ENCODE measurements around the gene DNM1. TPM values are rescaled to one million over a fixed set of nuclear protein-coding genes. Genes with fewer than 3 reads are reported as not detected.
"Not testable (repeated sequence)": the region's sequence is repeated elsewhere in the genome, so short reads cannot be mapped to it uniquely, and the experiment has no call there.

Gene DNM1
- total and polyA plus RNA-seq, 5 experiments from 2014 or later: 0.08 to 1.5 (median 0.67) TPM; not detected in 1

- no peak overlapping the region for H3K27ac Mint-ChIP-seq
- ATAC-seq (no peak), DNase-seq (no peak)
- peaks cover 10 to 11% (median 10%) of the 10 kb centered on the region in 4 donors for H3K4me1 Mint-ChIP-seq
- no peaks in the 10 kb centered on the region for H3K9me3 Mint-ChIP-seq
- H3K27me3 Mint-ChIP-seq: peaks cover 0 to 3% (median 0%) of the 10 kb centered on the region in 5 donors
- POLR2A ChIA-PET: no interaction called here
- H3K36me3 Mint-ChIP-seq: no peaks in the 10 kb centered on the region
- no peak overlapping the region for H3K4me3 Mint-ChIP-seq
Measured at GRCh38 chr9:128222880-128223670, 19.9 kb downstream of the DNM1 start.

GRCh38 chr9:128224877-128225276 is 21.7 kb downstream of the DNM1 start:
- Mint-ChIP-seq H3K36me3 (no peaks in the 10 kb centered on the region), H3K9me3 (no peaks in the 10 kb centered on the region), H3K4me3 (no peak overlapping the region), H3K27me3 (peaks cover 0 to 3% (median 0%) of the 10 kb centered on the region in 5 donors), H3K4me1 (no peaks in the 10 kb centered on the region), H3K27ac (peak overlapping the region in 1 of 10 donors; percentile 32)
- DNase-seq (no peak), ATAC-seq (no peak)
- POLR2A ChIA-PET: no interaction called here

- Mint-ChIP-seq H3K4me3 (no peak overlapping the region), H3K27ac (peak overlapping the region in 1 of 10 donors; percentile 76), H3K9me3 (no peaks in the 10 kb centered on the region), H3K36me3 (no peaks in the 10 kb centered on the region), H3K4me1 (no peaks in the 10 kb centered on the region), H3K27me3 (peaks cover 0 to 3% (median 0%) of the 10 kb centered on the region in 5 donors)
- ATAC-seq: no peak
- no peak for DNase-seq
- POLR2A ChIA-PET: no interaction called here
Measured at GRCh38 chr9:128225770-128226411, 22.7 kb downstream of the DNM1 start.

- POLR2A ChIA-PET: no interaction called here
- H3K36me3 Mint-ChIP-seq: no peaks in the 10 kb centered on the region
- H3K27me3 Mint-ChIP-seq: peaks cover 0 to 3% (median 0%) of the 10 kb centered on the region in 5 donors
- H3K27ac Mint-ChIP-seq: peak overlapping the region in 2 of 10 donors; percentile 34 to 76
- no peak overlapping the region for H3K4me3 Mint-ChIP-seq
- DNase-seq (no peak), ATAC-seq (no peak)
- H3K9me3 Mint-ChIP-seq: no peaks in the 10 kb centered on the region
- H3K4me1 Mint-ChIP-seq: no peaks in the 10 kb centered on the region
Measured at GRCh38 chr9:128226412-128226801, 23.2 kb downstream of the DNM1 start.

GRCh38 chr9:128230897-128231296 is 27.7 kb downstream of the DNM1 start:
- not testable (repeated sequence) for ATAC-seq, H3K4me3 Mint-ChIP-seq, H3K36me3 Mint-ChIP-seq, DNase-seq, H3K27me3 Mint-ChIP-seq, H3K9me3 Mint-ChIP-seq, H3K4me1 Mint-ChIP-seq, H3K27ac Mint-ChIP-seq
- POLR2A ChIA-PET: interaction anchor here (0.7 kb wide), 1 partner anchor 307 kb away, joined by 4 read pairs; no protein-coding TSS in a partner anchor

GRCh38 chr9:128231638-128232527 is 28.7 kb downstream of the DNM1 start:
- POLR2A ChIA-PET: interaction anchor here (0.7 to 1.4 kb wide), 2 partner anchors 9 to 306 kb away, joined by 4 to 6 read pairs; no protein-coding TSS in a partner anchor
- no peak for ATAC-seq
- H3K4me3 Mint-ChIP-seq: no peak overlapping the region
- H3K9me3 Mint-ChIP-seq: no peaks in the 10 kb centered on the region
- H3K36me3 Mint-ChIP-seq: no peaks in the 10 kb centered on the region
- no peaks in the 10 kb centered on the region for H3K4me1 Mint-ChIP-seq
- peaks cover 0 to 4% (median 0%) of the 10 kb centered on the region in 5 donors for H3K27me3 Mint-ChIP-seq
- H3K27ac Mint-ChIP-seq: no peak overlapping the region
- no peak for DNase-seq

GRCh38 chr9:128232528-128233428 is 29.6 kb downstream of the DNM1 start:
- H3K4me1 Mint-ChIP-seq: no peaks in the 10 kb centered on the region
- POLR2A ChIA-PET: interaction anchor here (1.4 kb wide), 1 partner anchor 9 kb away, joined by 6 read pairs; no protein-coding TSS in a partner anchor
- H3K27ac Mint-ChIP-seq: no peak overlapping the region
- ATAC-seq (no peak), DNase-seq (no peak)
- H3K9me3 Mint-ChIP-seq: no peaks in the 10 kb centered on the region
- H3K27me3 Mint-ChIP-seq: peaks cover 0 to 4% (median 0%) of the 10 kb centered on the region in 5 donors
- no peak overlapping the region for H3K4me3 Mint-ChIP-seq
- no peaks in the 10 kb centered on the region for H3K36me3 Mint-ChIP-seq

- H3K4me3 Mint-ChIP-seq: no peak overlapping the region
- H3K36me3 Mint-ChIP-seq: no peaks in the 10 kb centered on the region
- POLR2A ChIA-PET: no interaction called here
Measured at GRCh38 chr9:128233817-128234406, 30.7 kb downstream of the DNM1 start.

GRCh38 chr9:128242124-128242523 is 38.9 kb downstream of the DNM1 start:
- H3K27ac Mint-ChIP-seq: no peak overlapping the region

More at GRCh38 chr9:128233817-128234406, 30.7 kb downstream of the DNM1 start:
- no peaks in the 10 kb centered on the region for H3K4me1 Mint-ChIP-seq
- no peaks in the 10 kb centered on the region for H3K9me3 Mint-ChIP-seq
- peak overlapping the region in 1 of 10 donors; percentile 66 for H3K27ac Mint-ChIP-seq
- ATAC-seq: no peak
- peaks cover 0 to 5% (median 2%) of the 10 kb centered on the region in 5 donors for H3K27me3 Mint-ChIP-seq
- no peak for DNase-seq

GRCh38 chr9:128242828-128243214 is 39.6 kb downstream of the DNM1 start:
- H3K27ac Mint-ChIP-seq: peak overlapping the region in 1 of 10 donors; percentile 3
- H3K4me1 Mint-ChIP-seq: peaks cover 10 to 24% (median 15%) of the 10 kb centered on the region in 4 donors
- no peak overlapping the region for H3K4me3 Mint-ChIP-seq
- ATAC-seq: no peak
- no peaks in the 10 kb centered on the region for H3K9me3 Mint-ChIP-seq
- POLR2A ChIA-PET: interaction anchor here (1.4 kb wide), 1 partner anchor 33 kb away, joined by 3 read pairs; the partner anchor contains the start of genes GOLGA2 and SWI5
- DNase-seq: no peak
- peaks cover 12 to 51% (median 21%) of the 10 kb centered on the region in 5 donors for H3K27me3 Mint-ChIP-seq
- H3K36me3 Mint-ChIP-seq: no peaks in the 10 kb centered on the region

More at GRCh38 chr9:128242124-128242523, 38.9 kb downstream of the DNM1 start:
- POLR2A ChIA-PET: interaction anchor here (1.3 to 1.4 kb wide), 2 partner anchors 10 to 34 kb away, joined by 3 to 6 read pairs; partner anchors contain the start of genes GOLGA2 and SWI5
- Mint-ChIP-seq H3K4me3 (no peak overlapping the region), H3K27me3 (peaks cover 12 to 51% (median 21%) of the 10 kb centered on the region in 5 donors), H3K4me1 (peaks cover 7 to 24% (median 15%) of the 10 kb centered on the region in 4 donors), H3K9me3 (no peaks in the 10 kb centered on the region), H3K36me3 (no peaks in the 10 kb centered on the region)
- ATAC-seq (no peak), DNase-seq (no peak)
